Neural crest cell (in vitro differentiated cells): ENCODE measurements around the gene XK. TPM values are rescaled to one million over a fixed set of nuclear protein-coding genes. Genes with fewer than 3 reads are reported as not detected.

Experiments used
- DNase-seq: peaks from one replicate; pipeline ENCODE4 v3.0.0; 2021; ENCODE audit warnings: low read depth, mixed read lengths, low spot score
- H3K27ac Mint-ChIP-seq: one replicate; pipeline ENCODE4 v1.8.0; 2021; ENCODE audit warnings: mild to moderate bottlenecking, mixed read lengths; ENCODE audit not compliant: unreplicated experiment
- H3K27me3 Mint-ChIP-seq: 2 replicates; pipeline ENCODE4 v1.8.0; 2021; ENCODE audit warnings: low read depth, mild to moderate bottlenecking, mixed read lengths
- H3K36me3 Mint-ChIP-seq: 2 replicates; pipeline ENCODE4 v1.8.0; 2021; ENCODE audit warnings: low read depth, mild to moderate bottlenecking, mixed read lengths
- H3K4me1 Mint-ChIP-seq: 2 replicates; pipeline ENCODE4 v1.8.0; 2021; ENCODE audit warnings: mixed read lengths
- H3K4me3 Mint-ChIP-seq: one replicate; pipeline ENCODE4 v1.8.0; 2021; ENCODE audit warnings: mild to moderate bottlenecking, mixed read lengths
- H3K9me3 Mint-ChIP-seq: 2 replicates; pipeline ENCODE4 v1.8.0; 2021; ENCODE audit warnings: mixed read lengths
- CTCF ChIP-seq: fragments of 200-600 bp; sonication (generic); conservative IDR thresholded peaks from 2 replicates; pipeline ENCODE4 v1.5.0; 2021; ENCODE audit warnings: antibody characterized with exemption, mild to moderate bottlenecking
- total RNA-seq: library from RNA; stranded (reverse); gene quantifications from 2 replicates; pipeline ENCODE4 v1.2.1, GENCODE V29; 2021

Gene XK
- total RNA-seq, 1 donor from 2014 or later, result 0.12 TPM

GRCh38 chrX:37745835-37746217 is 60.2 kb downstream of the XK start:
- Mint-ChIP-seq H3K27ac (no peak overlapping the region), H3K27me3 (no peaks in the 10 kb centered on the region), H3K9me3 (peaks cover 7% of the 10 kb centered on the region), H3K36me3 (no peaks in the 10 kb centered on the region), H3K4me1 (no peaks in the 10 kb centered on the region), H3K4me3 (no peak overlapping the region)
- TF ChIP-seq CTCF, result no peak
- no peak for DNase-seq

- no peaks in the 10 kb centered on the region for H3K4me1 Mint-ChIP-seq
- H3K4me3 Mint-ChIP-seq, result no peak overlapping the region
- DNase-seq, result no peak
- H3K36me3 Mint-ChIP-seq, result no peaks in the 10 kb centered on the region
- TF ChIP-seq CTCF, result no peak
- H3K27ac Mint-ChIP-seq, result no peak overlapping the region
- peaks cover 9% of the 10 kb centered on the region for H3K9me3 Mint-ChIP-seq
- H3K27me3 Mint-ChIP-seq, result no peaks in the 10 kb centered on the region
These were observed 60.8 kb downstream of the XK start for GRCh38 chrX:37746218-37746941.

- Mint-ChIP-seq H3K27ac (no peak overlapping the region), H3K4me1 (no peaks in the 10 kb centered on the region), H3K36me3 (no peaks in the 10 kb centered on the region), H3K9me3 (peaks cover 11% of the 10 kb centered on the region), H3K4me3 (no peak overlapping the region), H3K27me3 (no peaks in the 10 kb centered on the region)
- no peak for TF ChIP-seq CTCF
- no peak for DNase-seq
These were observed 61.4 kb downstream of the XK start for GRCh38 chrX:37746951-37747350.

GRCh38 chrX:37752281-37752680 is 66.7 kb downstream of the XK start:
- no peak for TF ChIP-seq CTCF
- Mint-ChIP-seq H3K9me3 (peaks cover 12% of the 10 kb centered on the region), H3K4me3 (no peak overlapping the region), H3K27ac (no peak overlapping the region), H3K27me3 (peaks cover 2% of the 10 kb centered on the region), H3K36me3 (peaks cover 3% of the 10 kb centered on the region), H3K4me1 (no peaks in the 10 kb centered on the region)
- DNase-seq, result no peak

- Mint-ChIP-seq H3K4me3 (no peak overlapping the region), H3K27me3 (peaks cover 2% of the 10 kb centered on the region), H3K9me3 (peaks cover 12% of the 10 kb centered on the region), H3K27ac (no peak overlapping the region), H3K4me1 (no peaks in the 10 kb centered on the region), H3K36me3 (peaks cover 3% of the 10 kb centered on the region)
- TF ChIP-seq CTCF, result no peak
- DNase-seq, result no peak
These were observed 67.3 kb downstream of the XK start for GRCh38 chrX:37752936-37753335.
